Hepatocyte (in vitro differentiated cells): ENCODE measurements around the gene STK32A. TPM values are rescaled to one million over a fixed set of nuclear protein-coding genes. Genes with fewer than 3 reads are reported as not detected.
A peak's percentile ranks its signal among the peaks of the same experiment; 100 is the strongest.

Experiments
- DNase-seq: peaks from one replicate; pipeline ENCODE4 v3.0.0-alpha.2; 2016; ENCODE audit warnings: low spot score
- H2AFZ ChIP-seq: fragments of 200-600 bp; sonication (generic); 2 replicates; pipeline ENCODE4 v1.6.0; 2016; ENCODE audit warnings: antibody characterized with exemption, mild to moderate bottlenecking
- H3K27ac ChIP-seq: fragments of 200-600 bp; sonication (generic); 2 replicates; pipeline ENCODE4 v1.5.1; 2016; ENCODE audit warnings: mild to moderate bottlenecking
- H3K27me3 ChIP-seq: fragments of 200-600 bp; sonication (generic); 2 replicates; pipeline ENCODE4 v1.6.1; 2016
- H3K36me3 ChIP-seq: fragments of 200-600 bp; sonication (generic); replicated peaks from 2 replicates; pipeline ENCODE4 v1.5.1; 2016; ENCODE audit warnings: low read depth; ENCODE audit not compliant: insufficient read depth
- H3K4me1 ChIP-seq: fragments of 200-600 bp; sonication (generic); 2 replicates; pipeline ENCODE4 v1.5.1; 2016; ENCODE audit warnings: mild to moderate bottlenecking, moderate library complexity; ENCODE audit not compliant: insufficient read depth
- H3K4me2 ChIP-seq: fragments of 200-600 bp; sonication (generic); 2 replicates; pipeline ENCODE4 v1.6.0; 2016
- H3K4me3 ChIP-seq: fragments of 200-600 bp; sonication (generic); 2 replicates; pipeline ENCODE4 v1.5.1; 2016; ENCODE audit warnings: mild to moderate bottlenecking
- H3K79me2 ChIP-seq: fragments of 200-600 bp; sonication (generic); 2 replicates; pipeline ENCODE4 v1.6.0; 2017; ENCODE audit warnings: mild to moderate bottlenecking
- H3K9me2 ChIP-seq: fragments of 200-600 bp; sonication (generic); replicated peaks from 2 replicates; pipeline ENCODE4 v1.6.0; 2017; ENCODE audit warnings: mild to moderate bottlenecking; ENCODE audit not compliant: insufficient read depth
- H3K9me3 ChIP-seq: fragments of 200-600 bp; sonication (generic); 2 replicates; pipeline ENCODE4 v1.5.1; 2016; ENCODE audit warnings: low read depth, mild to moderate bottlenecking
- H4K20me1 ChIP-seq: fragments of 200-600 bp; sonication (generic); 2 replicates; pipeline ENCODE4 v1.6.0; 2016; ENCODE audit warnings: mild to moderate bottlenecking; ENCODE audit not compliant: insufficient read depth, poor library complexity, severe bottlenecking
- EZH2 ChIP-seq: fragments of 200-600 bp; sonication (generic); IDR thresholded peaks from 2 replicates; pipeline ENCODE4 v1.6.1; 2016; ENCODE audit warnings: antibody characterized with exemption, mild to moderate bottlenecking, borderline replicate concordance
- EZH2phosphoT487 ChIP-seq: fragments of 200-600 bp; sonication (generic); IDR thresholded peaks from one replicate; pipeline ENCODE4 v1.6.1; 2018; ENCODE audit warnings: antibody characterized with exemption, mild to moderate bottlenecking, low read depth, moderate library complexity; ENCODE audit not compliant: unreplicated experiment, severe bottlenecking
- WGBS: methylation state at CpG from one replicate; pipeline ENCODE4 v1.1.6; 2016; ENCODE audit warnings: low lambda C conversion rate; ENCODE audit errors: missing lambda C conversion rate; 5-methylcytosine and 5-hydroxymethylcytosine counted together
- polyA plus RNA-seq: library from polyadenylated mRNA; unstranded; fragments of >200 nt; fragmentation: Nextera tagmentation; extraction: Ambion mirVana; gene quantifications from 2 replicates; pipeline ENCODE4 v1.2.1, GENCODE V29; 2016
- total RNA-seq: library from RNA; depleted of rRNA; stranded (reverse); fragments of >200 nt; gene quantifications from 2 replicates; pipeline ENCODE4 v1.2.3, GENCODE V29; 2014
- TF ChIP-seq, protein P1 (sequence below): fragments of 200-600 bp; sonication (generic); IDR thresholded peaks from 2 replicates; pipeline ENCODE4 v1.5.1; 2016; ENCODE audit warnings: antibody characterized with exemption, mild to moderate bottlenecking; ENCODE audit not compliant: poor library complexity

The STK32A gene
- total and polyA plus RNA-seq, 2 experiments from 2014 or later = 2.3 to 2.6 TPM

- H4K20me1 ChIP-seq = no peaks in the 10 kb centered on the region
- no peak overlapping the region for H3K4me2 ChIP-seq
- TF ChIP-seq EZH2 (no peak), EZH2phosphoT487 (no peak)
- TF ChIP-seq, protein P1, sequence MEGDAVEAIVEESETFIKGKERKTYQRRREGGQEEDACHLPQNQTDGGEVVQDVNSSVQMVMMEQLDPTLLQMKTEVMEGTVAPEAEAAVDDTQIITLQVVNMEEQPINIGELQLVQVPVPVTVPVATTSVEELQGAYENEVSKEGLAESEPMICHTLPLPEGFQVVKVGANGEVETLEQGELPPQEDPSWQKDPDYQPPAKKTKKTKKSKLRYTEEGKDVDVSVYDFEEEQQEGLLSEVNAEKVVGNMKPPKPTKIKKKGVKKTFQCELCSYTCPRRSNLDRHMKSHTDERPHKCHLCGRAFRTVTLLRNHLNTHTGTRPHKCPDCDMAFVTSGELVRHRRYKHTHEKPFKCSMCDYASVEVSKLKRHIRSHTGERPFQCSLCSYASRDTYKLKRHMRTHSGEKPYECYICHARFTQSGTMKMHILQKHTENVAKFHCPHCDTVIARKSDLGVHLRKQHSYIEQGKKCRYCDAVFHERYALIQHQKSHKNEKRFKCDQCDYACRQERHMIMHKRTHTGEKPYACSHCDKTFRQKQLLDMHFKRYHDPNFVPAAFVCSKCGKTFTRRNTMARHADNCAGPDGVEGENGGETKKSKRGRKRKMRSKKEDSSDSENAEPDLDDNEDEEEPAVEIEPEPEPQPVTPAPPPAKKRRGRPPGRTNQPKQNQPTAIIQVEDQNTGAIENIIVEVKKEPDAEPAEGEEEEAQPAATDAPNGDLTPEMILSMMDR = no peak
- H3K27me3 ChIP-seq = no peaks in the 10 kb centered on the region
- H3K79me2 ChIP-seq = no peaks in the 10 kb centered on the region
- H3K9me3 ChIP-seq = no peaks in the 10 kb centered on the region
- H2AFZ ChIP-seq = no peak overlapping the region
- no peaks in the 10 kb centered on the region for H3K36me3 ChIP-seq
- DNase-seq = no peak
- no peak overlapping the region for H3K27ac ChIP-seq
- H3K4me1 ChIP-seq = peaks cover 21% of the 10 kb centered on the region
- no peaks in the 10 kb centered on the region for H3K9me2 ChIP-seq
- H3K4me3 ChIP-seq = no peak overlapping the region
- WGBS = 96% methylated on average over 11 of the region's 11 CpGs
These were observed 162.8 kb downstream of the STK32A start for GRCh38 chr5:147397616-147398015.

DNA sequence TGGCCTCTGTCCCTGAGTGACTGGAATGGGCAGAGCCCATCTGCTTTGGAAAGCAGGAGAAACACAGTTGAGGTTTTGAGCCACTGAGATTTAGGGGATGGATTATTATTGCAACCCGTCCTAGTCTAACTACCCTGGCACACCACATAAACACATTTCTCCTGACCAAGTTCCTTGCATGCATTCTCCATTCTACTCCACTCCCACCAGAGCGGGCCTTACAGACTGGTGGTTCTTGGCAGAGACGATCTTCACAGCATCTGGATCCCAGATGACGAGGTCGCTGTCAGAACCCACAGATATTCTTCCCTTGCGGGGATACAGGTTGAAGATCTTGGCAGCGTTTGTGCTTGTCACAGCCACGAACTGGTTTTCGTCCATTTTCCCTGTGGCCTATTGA is 164.0 kb downstream of the STK32A start:
- Histone ChIP-seq H3K79me2 (no peaks in the 10 kb centered on the region), H3K4me3 (no peak overlapping the region), H3K9me3 (no peaks in the 10 kb centered on the region), H3K27ac (peak overlapping the region; percentile 69), H3K9me2 (no peaks in the 10 kb centered on the region), H3K4me1 (peaks cover 25% of the 10 kb centered on the region), H3K27me3 (no peaks in the 10 kb centered on the region), H3K36me3 (no peaks in the 10 kb centered on the region), H3K4me2 (no peak overlapping the region), H4K20me1 (no peaks in the 10 kb centered on the region), H2AFZ (no peak overlapping the region)
- no peak for DNase-seq
- 81% methylated on average over 9 of the region's 9 CpGs for WGBS
- no peak for TF ChIP-seq EZH2
- no peak for TF ChIP-seq EZH2phosphoT487
- TF ChIP-seq, protein P1 = no peak

GRCh38 chr5:147400126-147400809 is 165.4 kb downstream of the STK32A start:
- no peak for TF ChIP-seq EZH2phosphoT487
- TF ChIP-seq EZH2 = no peak
- TF ChIP-seq, protein P1 = no peak
- Histone ChIP-seq H2AFZ (no peak overlapping the region), H3K4me1 (peaks cover 33% of the 10 kb centered on the region)

More at GRCh38 chr5:147400126-147400809, 165.4 kb downstream of the STK32A start:
- H3K27me3 ChIP-seq = no peaks in the 10 kb centered on the region
- no peaks in the 10 kb centered on the region for H4K20me1 ChIP-seq
- H3K9me2 ChIP-seq = no peaks in the 10 kb centered on the region
- no peaks in the 10 kb centered on the region for H3K36me3 ChIP-seq
- no peaks in the 10 kb centered on the region for H3K79me2 ChIP-seq
- H3K9me3 ChIP-seq = no peaks in the 10 kb centered on the region
- WGBS = 50% methylated on average over 7 of the region's 7 CpGs
- no peak overlapping the region for H3K4me3 ChIP-seq
- no peak overlapping the region for H3K4me2 ChIP-seq
- H3K27ac ChIP-seq = peak overlapping the region; percentile 91
- peak; percentile 60 for DNase-seq
